Choroid plexus epithelial cell (primary cell): Measurements from ENCODE around the gene GDPD5.

Experiments used
- DNase-seq: peaks from one replicate; pipeline ENCODE4 v3.0.0-alpha.2; 2010; ENCODE audit warnings: low read depth
- H3K4me3 ChIP-seq: 2 replicates; pipeline ENCODE4 v1.5.1; 2011; ENCODE audit warnings: low read depth, mild to moderate bottlenecking, control low read depth, low read length, moderate library complexity
- CTCF ChIP-seq: conservative IDR thresholded peaks from 2 replicates; pipeline ENCODE4 v1.5.1; 2011; ENCODE audit warnings: low read depth, mild to moderate bottlenecking, control low read depth, inconsistent platforms, low read length, moderate library complexity

GDPD5 gene

GRCh38 chr11:75563501-75563977, 37.8 kb upstream of the GDPD5 start:
- peak overlapping the region; percentile 91 for H3K4me3 ChIP-seq
- no peak for DNase-seq
- TF ChIP-seq CTCF, result no peak

GRCh38 chr11:75562836-75563484, 37.2 kb upstream of the GDPD5 start:
- H3K4me3 ChIP-seq, result peak overlapping the region; percentile 91
- DNase-seq, result peak; percentile 72
- no peak for TF ChIP-seq CTCF

DNA sequence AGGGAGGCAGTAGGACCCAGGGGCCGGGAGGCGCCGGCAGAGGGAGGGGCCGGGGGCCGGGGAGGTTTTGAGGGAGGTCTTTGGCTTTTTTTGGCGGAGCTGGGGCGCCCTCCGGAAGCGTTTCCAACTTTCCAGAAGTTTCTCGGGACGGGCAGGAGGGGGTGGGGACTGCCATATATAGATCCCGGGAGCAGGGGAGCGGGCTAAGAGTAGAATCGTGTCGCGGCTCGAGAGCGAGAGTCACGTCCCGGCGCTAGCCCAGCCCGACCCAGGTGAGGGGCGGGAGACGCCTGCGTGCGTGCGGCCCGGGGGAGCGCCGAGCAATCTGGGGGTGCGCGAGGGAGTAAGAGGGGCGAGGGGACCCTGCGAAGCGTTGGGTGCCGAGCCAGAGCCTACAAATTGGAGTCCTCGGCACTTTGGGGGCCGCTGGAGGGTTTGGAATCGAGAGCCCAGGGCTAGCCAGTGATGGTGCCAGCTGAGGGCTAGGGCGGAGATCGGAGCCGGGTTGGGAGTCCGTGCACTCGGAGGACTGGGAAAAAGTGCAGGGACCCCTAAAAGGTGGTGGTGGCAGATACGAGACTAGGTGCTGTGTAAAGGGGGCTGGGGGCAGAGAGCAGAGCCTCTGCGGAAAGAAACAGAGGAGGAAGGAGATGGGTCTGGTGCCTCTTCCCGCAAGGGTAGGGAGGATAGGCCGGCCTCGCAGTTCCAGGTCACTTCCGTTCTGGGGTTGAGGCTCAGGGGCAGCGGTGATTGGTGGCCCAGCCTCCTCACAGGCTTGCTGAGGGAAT, 36.5 kb upstream of the GDPD5 start, which contains the start of gene SERPINH1:
Gene SERPINH1 (plus strand): TSS at position 206 of the 788 bp plus-strand sequence. CDS start 4,097 bp downstream, outside the sequence.
- H3K4me3 ChIP-seq, result peak within 1 kb of the TSS; percentile 91
- TF ChIP-seq CTCF, result no peak
- peak; percentile 92 for DNase-seq

DNA sequence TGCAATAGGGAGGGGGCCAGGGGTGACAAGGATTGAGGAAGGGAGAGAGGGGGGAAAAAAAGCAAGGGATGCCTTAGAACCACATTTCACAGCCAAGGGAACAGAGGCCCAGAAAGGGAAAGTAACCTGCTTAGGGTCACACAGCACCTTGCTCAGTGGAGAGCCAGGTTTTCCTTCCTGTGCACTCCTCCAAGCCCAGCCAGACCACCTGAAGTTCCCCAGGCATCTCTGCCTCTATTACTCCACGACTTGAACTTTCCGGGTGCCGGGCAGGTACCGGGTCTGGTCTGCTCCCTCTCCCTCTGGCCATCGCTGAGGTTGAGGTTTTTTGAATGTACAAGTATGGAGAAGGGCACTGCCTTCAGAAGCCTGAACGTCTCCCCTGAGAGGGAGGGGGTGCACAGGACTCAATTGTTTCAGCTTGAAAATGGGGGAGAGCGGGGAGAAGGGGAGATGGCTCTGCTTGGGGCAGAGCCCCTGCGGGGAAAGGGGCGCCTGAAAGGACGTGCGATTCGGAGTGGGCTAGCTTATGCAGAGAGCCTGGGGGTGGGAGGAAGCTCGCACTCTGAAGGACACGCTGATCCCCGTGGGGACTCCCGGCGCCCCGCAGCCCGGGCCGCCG, 35.8 kb upstream of the GDPD5 start:
- no peak for TF ChIP-seq CTCF
- peak overlapping the region; percentile 91 for H3K4me3 ChIP-seq
- no peak for DNase-seq

DNA sequence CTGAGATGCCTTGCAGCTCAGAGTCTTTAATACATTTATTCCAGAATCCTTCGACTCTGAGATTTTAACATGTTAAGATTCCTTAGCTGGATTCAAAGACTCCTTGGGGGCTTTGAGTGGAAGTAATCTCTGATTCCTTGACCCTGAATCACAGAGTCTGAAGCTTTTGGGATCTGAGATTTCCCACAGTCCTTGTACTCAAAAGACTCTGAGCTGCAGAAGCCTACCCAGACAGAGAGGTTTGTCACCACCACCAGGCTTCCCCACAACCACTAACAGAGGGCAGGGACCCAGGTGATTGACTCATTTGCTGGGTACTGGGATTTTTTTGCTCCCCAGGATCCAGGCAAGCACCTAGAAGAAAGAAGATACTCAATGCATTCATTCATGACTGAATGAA, 34.9 kb upstream of the GDPD5 start:
- TF ChIP-seq CTCF, result no peak
- no peak for DNase-seq
- no peak overlapping the region for H3K4me3 ChIP-seq

- peak; percentile 93 for DNase-seq
- no peak for TF ChIP-seq CTCF
- peak overlapping the region; percentile 12 for H3K4me3 ChIP-seq
Measured at GRCh38 chr11:75558939-75559843, 33.5 kb upstream of the GDPD5 start.
